NB4 (cell line): Measurements from ENCODE around the gene TIAM2.

Experiments used
- CTCF ChIP-seq: IDR thresholded peaks from one replicate; pipeline ENCODE4 v1.5.1; 2012; ENCODE audit warnings: low read depth, low read length
- POLR2A ChIP-seq: IDR thresholded peaks from 2 replicates; pipeline ENCODE4 v1.6.1; 2011; ENCODE audit warnings: mild to moderate bottlenecking; ENCODE audit not compliant: insufficient read length; ENCODE audit errors: extremely low read depth

GRCh38 chr6:154981079-154981870 lies 13.8 kb upstream of the TIAM2 start:
- no peak for TF ChIP-seq CTCF
- no peak for TF ChIP-seq POLR2A
